ENCODE results near the gene SUGCT. TPM values are rescaled to one million over a fixed set of nuclear protein-coding genes. Genes with fewer than 3 reads are reported as not detected.
A peak's percentile ranks its signal among the peaks of the same experiment; 100 is the strongest.

Gene SUGCT
- total RNA-seq, 3 donors from 2014 or later (not counting 1 experiment from before 2014, with no cell fraction given): 0.40 to 0.59 TPM; not detected in 1

DNA sequence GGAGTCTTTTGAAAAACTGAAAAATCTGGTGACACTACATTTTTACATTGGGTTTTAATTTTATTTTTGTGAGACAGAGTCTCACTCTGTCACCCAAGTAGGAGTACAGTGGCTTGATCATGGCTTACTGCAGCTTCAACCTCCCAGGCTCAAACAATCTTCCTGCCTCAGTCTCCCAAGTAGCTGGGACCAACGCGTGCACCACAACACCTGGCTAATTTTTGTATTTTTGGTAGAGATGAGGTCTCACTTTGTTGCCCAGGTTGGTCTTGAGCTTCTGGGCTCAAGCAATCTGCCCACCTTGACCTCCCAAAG lies 11.9 kb upstream of the SUGCT start:
- intact Hi-C loops (cut with micrococcal nuclease): no loop called here
- peaks cover under 1 to 5% of the 10 kb centered on the region in 2 donors for H3K4me1 Mint-ChIP-seq
- no peak overlapping the region for H3K4me3 Mint-ChIP-seq

DNA sequence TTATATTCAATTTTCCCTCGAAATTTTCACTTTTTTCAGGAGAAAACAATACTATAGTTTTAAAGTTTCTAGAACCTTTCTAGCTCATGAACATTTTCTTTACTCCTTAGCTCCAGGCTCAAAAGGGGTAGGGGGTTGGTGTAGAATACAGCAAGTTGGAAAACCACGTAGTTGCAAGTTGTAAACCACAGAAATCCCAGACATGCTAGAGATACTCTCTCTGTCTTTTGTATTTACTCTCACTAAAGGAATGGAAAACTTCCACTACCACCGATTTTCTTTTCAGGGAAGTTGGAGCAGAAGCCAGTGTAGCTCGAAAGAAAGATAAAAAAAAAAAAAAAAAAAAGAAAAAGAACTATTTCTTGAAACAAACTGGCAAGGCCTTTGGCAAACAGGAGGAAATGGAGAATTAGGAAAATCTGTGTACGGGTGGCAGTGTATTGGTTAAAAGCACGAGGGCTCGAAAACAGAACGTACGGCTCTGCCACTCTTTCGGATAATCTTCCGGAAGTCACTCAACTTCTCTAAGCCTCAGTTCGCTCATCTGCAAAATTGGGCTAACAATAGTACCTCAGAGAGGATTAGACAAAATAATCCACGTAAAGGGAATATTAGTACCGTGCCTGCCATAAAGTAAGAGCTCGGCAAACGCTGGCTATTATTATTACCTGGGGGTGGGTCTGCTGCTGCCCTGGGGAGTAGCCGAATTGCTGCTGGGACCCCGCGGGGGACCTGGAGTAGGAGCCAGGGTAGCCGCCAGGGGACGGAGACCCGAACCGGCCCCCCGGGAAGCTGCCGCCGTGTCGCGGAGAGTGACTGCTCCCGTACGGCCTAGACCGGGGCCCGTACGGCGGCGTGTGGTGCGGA lies 1.0 kb upstream of the SUGCT start:
- peak in 1 of 2 donors; percentile 56 for DNase-seq
- H3K4me3 Mint-ChIP-seq: peak overlapping the region; percentile 93
- ATAC-seq: peak; percentile 57 to 67 (median 62)
- peak overlapping the region; percentile 90 for H3K27ac Mint-ChIP-seq
- Histone ChIP-seq H3K27ac (ENCODE audit: low read length) (peak overlapping the region; percentile 86), H3K4me1 (ENCODE audit: control insufficient read depth, insufficient read depth, low read length) (peaks cover 10% of the 10 kb centered on the region), H3K9me3 (ENCODE audit: control insufficient read depth, insufficient read depth, low read length) (no peaks in the 10 kb centered on the region), H3K27me3 (ENCODE audit: control insufficient read depth, insufficient read depth, low read length) (peaks cover 5% of the 10 kb centered on the region), H3K36me3 (ENCODE audit: control insufficient read depth, insufficient read depth, low read length) (no peaks in the 10 kb centered on the region), H3K4me3 (ENCODE audit: low read length) (peak overlapping the region; percentile 96)
- H3K27me3 Mint-ChIP-seq (ENCODE audit: low read depth in 2 of 2): peaks cover 13 to 15% of the 10 kb centered on the region in 2 donors
- H3K36me3 Mint-ChIP-seq: no peaks in the 10 kb centered on the region
- H3K4me1 Mint-ChIP-seq: peaks cover 26 to 33% of the 10 kb centered on the region in 2 donors
- TF ChIP-seq, protein P1, sequence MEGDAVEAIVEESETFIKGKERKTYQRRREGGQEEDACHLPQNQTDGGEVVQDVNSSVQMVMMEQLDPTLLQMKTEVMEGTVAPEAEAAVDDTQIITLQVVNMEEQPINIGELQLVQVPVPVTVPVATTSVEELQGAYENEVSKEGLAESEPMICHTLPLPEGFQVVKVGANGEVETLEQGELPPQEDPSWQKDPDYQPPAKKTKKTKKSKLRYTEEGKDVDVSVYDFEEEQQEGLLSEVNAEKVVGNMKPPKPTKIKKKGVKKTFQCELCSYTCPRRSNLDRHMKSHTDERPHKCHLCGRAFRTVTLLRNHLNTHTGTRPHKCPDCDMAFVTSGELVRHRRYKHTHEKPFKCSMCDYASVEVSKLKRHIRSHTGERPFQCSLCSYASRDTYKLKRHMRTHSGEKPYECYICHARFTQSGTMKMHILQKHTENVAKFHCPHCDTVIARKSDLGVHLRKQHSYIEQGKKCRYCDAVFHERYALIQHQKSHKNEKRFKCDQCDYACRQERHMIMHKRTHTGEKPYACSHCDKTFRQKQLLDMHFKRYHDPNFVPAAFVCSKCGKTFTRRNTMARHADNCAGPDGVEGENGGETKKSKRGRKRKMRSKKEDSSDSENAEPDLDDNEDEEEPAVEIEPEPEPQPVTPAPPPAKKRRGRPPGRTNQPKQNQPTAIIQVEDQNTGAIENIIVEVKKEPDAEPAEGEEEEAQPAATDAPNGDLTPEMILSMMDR (IDR thresholded peaks at IDR 0.05): no peak
- intact Hi-C loops (cut with micrococcal nuclease): loop anchor here (1.0 kb wide), 3 partner anchors 184 to 400 kb away; no protein-coding TSS in a partner anchor
- under 1% methylated on average over 33 of the region's 36 CpGs for WGBS (ENCODE audit: insufficient coverage)
- H3K9me3 Mint-ChIP-seq: no peaks in the 10 kb centered on the region

More for the DNA sequence above, 11.9 kb upstream of the SUGCT start:
- Histone ChIP-seq H3K4me1 (ENCODE audit: control insufficient read depth, insufficient read depth, low read length) (peaks cover 2% of the 10 kb centered on the region), H3K36me3 (ENCODE audit: control insufficient read depth, insufficient read depth, low read length) (no peaks in the 10 kb centered on the region), H3K27ac (ENCODE audit: low read length) (no peak overlapping the region), H3K27me3 (ENCODE audit: control insufficient read depth, insufficient read depth, low read length) (no peaks in the 10 kb centered on the region), H3K4me3 (ENCODE audit: low read length) (no peak overlapping the region), H3K9me3 (ENCODE audit: control insufficient read depth, insufficient read depth, low read length) (no peaks in the 10 kb centered on the region)
- ATAC-seq (no peak), DNase-seq (no peak)
- no peaks in the 10 kb centered on the region for H3K36me3 Mint-ChIP-seq
- no peak overlapping the region for H3K27ac Mint-ChIP-seq
- TF ChIP-seq, protein P1 (IDR thresholded peaks at IDR 0.05): no peak
- no peaks in the 10 kb centered on the region for H3K9me3 Mint-ChIP-seq
- no peaks in the 10 kb centered on the region for H3K27me3 Mint-ChIP-seq (ENCODE audit: low read depth in 2 of 2)
- WGBS (ENCODE audit: insufficient coverage): 100% methylated on average over 2 of the region's 2 CpGs

DNA sequence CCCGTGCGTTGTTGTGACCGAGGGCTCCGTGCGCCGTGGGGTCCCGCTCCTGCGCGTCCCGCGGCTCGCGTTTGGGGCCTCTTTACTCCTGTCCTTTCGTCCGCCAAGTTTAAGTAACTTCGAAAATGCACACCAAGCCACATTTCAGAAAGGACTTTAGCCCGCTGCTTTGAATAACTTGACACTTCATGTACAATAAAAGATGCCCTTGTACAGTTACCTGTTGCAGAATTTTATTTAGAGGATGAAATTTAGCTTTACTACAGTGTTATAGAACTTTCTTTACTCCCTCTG lies 459 bp downstream of the SUGCT start:
- peaks cover 22% of the 10 kb centered on the region in 2 donors for H3K4me1 Mint-ChIP-seq
- WGBS (ENCODE audit: insufficient coverage): 16% methylated on average over 17 of the region's 17 CpGs
- ATAC-seq: no peak

More for the DNA sequence above, 459 bp downstream of the SUGCT start:
- Histone ChIP-seq H3K4me3 (ENCODE audit: low read length) (peak overlapping the region; percentile 96), H3K36me3 (ENCODE audit: control insufficient read depth, insufficient read depth, low read length) (no peaks in the 10 kb centered on the region), H3K27me3 (ENCODE audit: control insufficient read depth, insufficient read depth, low read length) (peaks cover 5% of the 10 kb centered on the region), H3K4me1 (ENCODE audit: control insufficient read depth, insufficient read depth, low read length) (peaks cover 6% of the 10 kb centered on the region), H3K27ac (ENCODE audit: low read length) (no peak overlapping the region), H3K9me3 (ENCODE audit: control insufficient read depth, insufficient read depth, low read length) (no peaks in the 10 kb centered on the region)
- H3K27ac Mint-ChIP-seq: peak overlapping the region in 1 of 2 donors; percentile 21
- H3K36me3 Mint-ChIP-seq: no peaks in the 10 kb centered on the region
- H3K9me3 Mint-ChIP-seq: no peaks in the 10 kb centered on the region
- peaks cover 13 to 15% of the 10 kb centered on the region in 2 donors for H3K27me3 Mint-ChIP-seq (ENCODE audit: low read depth in 2 of 2)
- peak overlapping the region; percentile 78 for H3K4me3 Mint-ChIP-seq
- intact Hi-C loops (cut with micrococcal nuclease): no loop called here
- peak in 1 of 2 donors; percentile 40 for DNase-seq
- TF ChIP-seq, protein P1 (IDR thresholded peaks at IDR 0.05): no peak
